GM19023 (cell line): ENCODE data around the gene CACNA2D2.

Experiments
- ATAC-seq: cut with Tn5 transposase; IDR thresholded peaks from one replicate; pipeline ENCODE4 v1.9.1; 2021; ENCODE audit warnings: mild to moderate bottlenecking, moderate library complexity; ENCODE audit not compliant: unreplicated experiment

Gene CACNA2D2

DNA sequence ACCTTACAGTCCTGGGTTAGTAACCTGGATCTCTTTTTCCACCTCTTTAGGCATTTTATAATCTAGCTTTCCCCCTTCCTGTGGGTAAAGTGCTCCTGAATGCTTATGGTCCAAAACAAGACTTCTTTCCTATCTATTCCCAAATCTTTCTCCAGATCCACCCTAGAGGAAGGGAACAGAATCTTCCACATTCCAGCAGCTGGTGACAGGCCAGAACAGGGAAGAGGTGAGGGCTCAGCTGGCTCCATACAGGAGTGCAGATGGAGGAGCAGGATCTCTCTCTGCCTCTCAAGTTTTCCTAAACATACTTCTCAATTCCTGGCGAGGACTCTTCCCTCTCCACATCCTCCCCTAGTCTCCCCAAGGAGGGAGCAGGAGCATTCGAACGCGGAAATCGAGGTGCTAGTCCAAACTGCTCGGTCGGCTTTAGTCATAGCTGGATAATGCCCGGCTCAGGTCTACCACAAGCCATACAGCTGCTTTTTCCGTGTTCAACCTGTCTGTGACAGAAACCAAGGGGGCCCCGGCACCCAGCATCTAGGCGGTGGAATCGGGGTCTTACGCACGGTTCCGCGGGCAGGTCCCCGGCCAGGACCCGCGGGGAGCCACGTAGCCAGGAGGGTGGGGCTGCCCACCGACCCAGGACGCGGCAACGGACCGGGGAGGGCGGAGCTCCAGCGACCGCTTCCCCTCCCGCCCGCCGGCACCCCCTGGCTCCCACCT, 166.8 kb downstream of the CACNA2D2 start:
- ATAC-seq, result peak; percentile 31

GRCh38 chr3:50334339-50335075, 168.9 kb downstream of the CACNA2D2 start:
- no peak for ATAC-seq

DNA sequence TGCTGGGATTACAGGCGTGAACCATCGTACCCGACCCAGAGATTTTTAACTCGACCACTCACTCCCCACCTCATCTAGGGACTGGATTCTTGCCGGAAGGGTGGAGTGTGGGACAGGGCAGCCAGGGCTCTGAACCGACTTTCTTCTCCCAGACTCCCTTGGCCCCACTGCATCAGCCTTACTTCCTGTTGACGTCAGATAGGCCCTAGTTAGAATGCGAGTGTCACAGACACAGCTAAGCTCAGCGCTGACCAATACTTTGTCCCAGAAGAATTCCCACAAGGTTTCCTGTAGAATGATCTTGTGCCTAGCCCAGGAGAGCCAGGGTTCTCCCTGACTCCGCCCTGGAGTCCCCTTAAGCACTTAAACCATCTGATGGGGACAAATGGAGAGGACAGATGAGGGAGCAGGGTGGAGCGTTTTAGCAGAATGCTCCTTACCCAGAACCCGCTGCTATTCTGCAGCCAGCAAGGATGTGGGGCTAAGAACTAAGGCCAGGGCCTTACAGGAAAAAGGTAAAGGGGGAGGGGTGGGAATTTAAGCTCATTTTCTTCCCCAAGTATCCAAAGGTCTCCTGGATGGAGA, 169.6 kb downstream of the CACNA2D2 start:
- ATAC-seq, result no peak

DNA sequence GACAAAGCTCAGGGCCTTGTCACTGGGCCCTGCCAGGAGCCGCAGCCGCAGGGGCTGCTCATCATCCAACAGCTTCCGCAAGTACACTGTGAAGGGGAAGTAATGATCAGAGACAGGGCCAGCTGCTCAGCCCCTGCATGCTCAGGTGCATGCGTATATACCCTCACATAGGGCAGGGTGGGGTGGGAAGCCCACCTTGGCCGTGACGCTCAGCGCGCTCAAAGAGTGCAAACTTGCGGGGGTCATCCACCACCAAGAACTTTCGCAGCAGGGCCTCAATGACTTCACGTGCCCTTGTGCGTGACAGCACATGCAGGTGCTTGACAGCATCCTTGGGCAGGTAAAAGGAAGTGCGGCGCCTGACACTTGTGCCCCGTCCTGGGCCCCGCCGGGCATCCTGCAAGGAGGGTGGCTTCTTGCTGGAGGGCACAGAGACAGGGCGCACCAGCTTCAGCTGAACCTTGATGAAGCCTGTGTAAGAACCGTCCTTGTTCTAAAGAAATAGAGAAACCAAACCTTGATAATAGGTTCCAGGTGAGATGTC, 172.0 kb downstream of the CACNA2D2 start:
- ATAC-seq, result no peak

GRCh38 chr3:50330330-50330729, 173.1 kb downstream of the CACNA2D2 start:
- no peak for ATAC-seq

GRCh38 chr3:50327943-50328691, 175.3 kb downstream of the CACNA2D2 start, which contains the start of gene TUSC2:
Gene TUSC2 (minus strand): TSS chr3:50328223. CDS start chr3:50328099, 124 bp downstream.
- peak; percentile 94 for ATAC-seq

GRCh38 chr3:50327129-50327528, 176.3 kb downstream of the CACNA2D2 start:
- no peak for ATAC-seq

DNA sequence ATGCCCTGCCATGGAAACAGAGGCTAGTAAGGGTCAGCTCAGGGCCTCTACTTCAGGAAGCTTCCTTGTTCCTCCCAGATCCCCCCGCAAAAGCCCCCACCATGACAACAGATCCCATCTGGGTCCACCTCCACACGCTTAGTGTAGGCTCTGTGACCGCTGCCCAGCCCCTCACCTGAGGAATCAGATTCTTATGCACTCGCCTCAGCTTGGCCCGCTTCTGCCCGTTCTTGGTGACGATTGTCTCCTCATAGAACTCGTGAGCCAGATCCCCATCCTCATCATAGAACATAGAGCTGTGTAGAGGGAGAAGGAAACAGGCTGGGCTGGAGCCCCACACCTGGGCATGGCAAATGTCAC, 177.3 kb downstream of the CACNA2D2 start:
- no peak for ATAC-seq

DNA sequence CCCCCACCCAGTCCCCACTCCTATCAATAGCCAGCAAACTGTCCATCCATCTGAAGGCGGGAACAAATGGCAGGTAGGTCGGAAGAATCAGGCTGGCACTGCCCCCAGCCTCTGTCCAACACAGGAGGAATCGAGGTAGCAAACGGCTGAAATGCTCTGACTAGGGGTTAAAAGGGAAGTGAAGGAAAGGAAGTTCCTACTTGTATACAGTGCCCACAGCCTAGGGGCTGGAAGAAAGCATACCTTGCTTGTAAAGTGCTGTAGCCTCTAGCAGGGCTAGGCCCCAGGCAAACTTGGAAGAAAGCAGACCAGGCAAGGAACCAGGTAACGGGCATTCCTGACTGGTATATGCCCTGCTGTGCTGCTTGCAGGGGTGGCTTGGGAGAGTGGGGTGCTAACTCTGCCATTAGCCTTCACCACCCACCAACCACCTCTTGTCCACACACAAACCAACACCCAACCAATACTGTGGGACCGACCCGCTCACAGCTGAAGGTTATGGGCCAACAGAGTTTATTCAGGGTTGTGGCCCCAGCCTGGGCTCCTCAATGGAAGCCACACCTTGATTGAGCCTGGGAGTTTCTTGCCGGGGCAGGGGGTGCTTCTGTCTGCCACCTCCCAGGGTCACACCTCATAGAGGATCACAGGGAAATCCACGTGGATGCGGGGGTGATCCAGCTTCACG, 177.8 kb downstream of the CACNA2D2 start:
- no peak for ATAC-seq

- ATAC-seq, result no peak
These were observed 178.3 kb downstream of the CACNA2D2 start for GRCh38 chr3:50325113-50325480.

- no peak for ATAC-seq
These were observed 178.9 kb downstream of the CACNA2D2 start for GRCh38 chr3:50324351-50325112.

GRCh38 chr3:50323614-50324199, 179.7 kb downstream of the CACNA2D2 start:
- ATAC-seq, result no peak

- no peak for ATAC-seq
These were observed 180.3 kb downstream of the CACNA2D2 start for GRCh38 chr3:50323092-50323600.

GRCh38 chr3:50322386-50323091, 180.9 kb downstream of the CACNA2D2 start, which contains the start of gene HYAL2:
Gene HYAL2 (minus strand): TSS chr3:50322745. CDS start chr3:50320489, 2,256 bp downstream.
- no peak for ATAC-seq

DNA sequence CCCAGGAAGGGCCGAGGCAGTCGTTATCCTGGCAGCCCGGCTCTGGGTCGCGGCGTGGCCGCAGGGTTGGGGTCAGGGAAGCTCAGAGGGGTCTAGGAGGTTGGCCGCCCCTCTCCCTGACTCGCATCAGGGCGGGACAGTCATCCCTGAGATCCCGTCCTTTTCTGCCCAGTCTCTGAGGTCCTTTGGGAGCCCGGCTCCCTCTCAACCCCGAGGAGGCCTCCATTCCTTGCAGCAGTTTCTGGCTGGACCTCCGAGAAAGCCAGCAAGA, 181.4 kb downstream of the CACNA2D2 start:
- ATAC-seq, result no peak

DNA sequence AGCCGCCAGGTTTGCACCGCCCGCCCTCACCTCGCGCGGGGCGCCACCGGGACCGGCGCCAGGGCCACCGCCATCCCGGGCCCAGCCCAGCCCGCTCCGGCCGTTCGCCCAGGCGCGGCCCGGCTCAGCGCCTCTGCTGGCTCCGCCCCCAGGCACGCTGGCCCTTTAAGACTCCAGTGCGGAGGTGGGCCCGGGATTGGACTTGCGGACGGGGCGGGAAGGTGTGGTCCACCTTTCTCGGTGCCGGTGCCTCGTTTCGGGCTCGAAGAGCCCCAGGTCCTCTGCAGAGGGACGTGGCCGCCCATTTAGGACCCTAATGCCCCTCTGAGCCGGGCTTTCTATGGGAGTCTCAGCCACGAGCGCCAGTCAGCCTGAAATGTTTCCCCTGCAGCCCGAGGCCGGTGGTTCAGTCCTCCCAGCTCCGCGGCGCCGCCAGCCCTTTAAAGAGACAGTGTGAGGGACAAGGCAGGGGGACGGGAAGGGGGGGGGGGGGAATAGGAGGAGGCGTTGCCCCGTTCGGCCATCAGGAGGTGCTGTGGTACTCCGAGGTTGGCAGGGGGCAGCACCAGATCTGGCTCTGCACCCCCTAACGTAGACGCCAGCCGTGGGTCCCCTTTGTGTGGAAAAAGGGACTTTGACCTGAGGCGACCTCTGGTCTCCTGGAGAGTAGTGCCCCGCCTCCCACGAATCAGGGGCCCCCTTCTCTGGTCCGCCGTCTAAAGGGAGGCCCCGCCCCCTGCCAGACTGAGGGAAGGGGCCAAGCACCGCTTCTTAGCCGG, 181.9 kb downstream of the CACNA2D2 start:
- peak; percentile 88 for ATAC-seq

- peak; percentile 66 for ATAC-seq
These were observed 182.5 kb downstream of the CACNA2D2 start for GRCh38 chr3:50320853-50321335.
